HG03060 (cell line): ENCODE data around the gene GPR150.

ENCODE experiments used
- ATAC-seq: cut with Tn5 transposase; IDR thresholded peaks from one replicate; pipeline ENCODE4 v1.9.1; 2021; ENCODE audit warnings: low read depth, moderate number of reproducible peaks; ENCODE audit not compliant: unreplicated experiment

The GPR150 gene

DNA sequence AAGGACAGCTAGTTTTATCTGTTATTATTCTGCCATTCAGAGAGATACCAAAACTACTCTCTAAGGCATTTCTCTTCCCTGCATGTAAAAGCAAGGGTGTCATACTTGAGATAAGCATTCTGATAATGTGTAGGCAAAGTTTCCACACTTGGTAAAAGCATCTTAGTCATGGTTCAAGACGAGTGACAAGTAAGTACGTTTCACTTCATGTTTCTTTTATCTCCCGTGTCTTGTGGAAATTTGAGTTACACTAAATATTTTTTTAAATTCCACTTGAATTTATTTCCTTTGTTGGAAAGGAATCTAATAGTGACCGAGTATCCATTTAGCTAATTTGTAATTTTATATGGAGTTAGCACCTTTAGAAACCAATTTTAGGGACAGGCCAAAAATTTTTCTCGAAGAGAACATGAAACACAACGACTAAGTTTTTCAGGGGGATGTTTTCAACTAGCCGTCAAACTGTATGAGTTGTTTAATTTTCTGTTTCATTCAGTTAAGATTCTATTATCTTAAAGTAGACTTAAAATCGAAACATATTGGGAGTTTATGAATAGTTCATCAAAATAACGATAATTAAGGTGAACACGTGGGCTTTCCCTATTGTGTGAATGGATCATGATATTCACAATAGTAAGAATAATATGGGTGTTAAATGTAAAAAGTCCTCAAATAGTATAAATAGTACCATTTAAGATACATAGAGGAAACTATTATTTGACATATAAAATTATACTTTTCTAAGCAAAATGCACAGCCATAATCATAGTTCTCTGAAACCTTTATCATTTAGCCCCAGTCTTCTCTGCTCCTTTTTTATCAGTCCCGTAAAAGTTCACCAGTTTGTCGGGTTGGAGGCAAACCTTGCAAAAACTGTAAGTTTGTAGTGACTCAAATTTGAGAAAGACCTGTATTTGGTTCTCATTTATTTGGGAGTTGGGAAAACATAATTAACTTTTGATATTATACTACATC lies 28.3 kb downstream of the GPR150 start:
- no peak for ATAC-seq

DNA sequence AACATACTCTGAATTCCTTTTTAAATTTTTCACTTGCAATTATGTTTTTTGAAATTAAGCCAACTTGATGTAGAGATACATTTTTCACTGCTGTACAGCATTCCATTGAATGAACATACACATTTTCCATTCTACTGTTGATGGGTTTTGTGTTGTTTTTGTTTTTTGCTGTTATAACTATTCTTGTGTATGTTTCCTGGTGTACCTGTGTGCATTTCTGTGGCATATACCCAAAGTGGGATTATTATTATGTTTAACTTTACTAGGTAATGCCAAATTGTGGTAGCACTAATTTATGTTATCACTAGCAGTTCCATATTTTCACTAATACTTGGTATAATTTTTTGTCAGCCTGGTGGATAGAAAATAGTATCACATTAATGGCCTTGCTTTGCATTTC lies 29.4 kb downstream of the GPR150 start:
- ATAC-seq, result no peak

DNA sequence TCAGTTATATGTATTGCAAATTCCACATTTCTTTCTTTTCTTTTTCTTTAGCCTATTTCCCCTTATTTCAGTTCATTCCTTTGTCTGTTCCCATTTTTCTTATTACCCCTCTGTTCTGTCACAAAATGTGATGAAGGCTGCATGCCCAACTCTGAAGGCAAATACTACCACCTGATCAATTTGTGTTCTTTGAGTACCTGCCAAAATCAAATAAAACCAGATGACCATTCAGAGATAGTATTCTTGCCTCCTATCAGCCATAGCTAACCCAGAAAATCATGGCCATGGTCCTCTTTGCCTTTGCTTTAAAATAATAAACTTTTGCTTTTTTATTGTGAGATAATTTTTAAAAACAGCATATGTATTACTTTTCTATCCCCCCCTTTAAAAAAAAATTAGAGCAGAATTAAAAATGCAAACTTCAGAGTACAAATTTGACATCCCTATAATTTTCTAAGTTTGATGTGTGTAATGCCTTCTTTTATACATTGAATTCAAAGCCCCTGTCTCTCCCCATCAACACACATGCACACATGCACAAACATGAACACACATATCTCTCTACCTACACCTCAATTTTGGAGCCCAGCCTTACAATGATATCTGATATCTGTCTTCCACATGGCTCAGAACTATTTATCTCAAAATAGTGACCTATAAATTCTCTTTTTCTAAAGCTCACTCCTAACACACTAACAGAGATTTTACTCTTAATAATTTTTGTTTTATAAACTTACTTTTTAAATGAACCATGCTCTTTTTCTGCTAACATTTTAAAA lies 30.1 kb downstream of the GPR150 start:
- no peak for ATAC-seq

DNA sequence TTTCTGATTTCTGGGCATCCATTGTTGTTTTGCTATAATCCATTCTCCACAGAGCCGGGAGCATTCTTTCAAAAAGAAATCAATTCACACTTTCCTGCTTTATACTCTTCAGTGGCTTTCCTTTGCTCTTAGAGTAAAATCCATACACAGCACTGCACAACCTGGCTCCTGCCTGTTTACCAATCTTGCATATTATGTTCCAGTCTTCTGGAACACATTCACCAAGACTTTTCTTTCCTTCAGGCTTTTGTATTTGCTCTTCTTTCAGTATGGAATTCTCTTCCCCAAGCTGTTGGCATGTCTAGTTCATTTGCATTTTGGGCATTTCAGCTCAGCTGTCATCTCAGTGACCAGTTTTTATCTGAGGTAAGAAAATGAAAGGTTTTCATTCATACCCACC lies 33.0 kb downstream of the GPR150 start:
- no peak for ATAC-seq

DNA sequence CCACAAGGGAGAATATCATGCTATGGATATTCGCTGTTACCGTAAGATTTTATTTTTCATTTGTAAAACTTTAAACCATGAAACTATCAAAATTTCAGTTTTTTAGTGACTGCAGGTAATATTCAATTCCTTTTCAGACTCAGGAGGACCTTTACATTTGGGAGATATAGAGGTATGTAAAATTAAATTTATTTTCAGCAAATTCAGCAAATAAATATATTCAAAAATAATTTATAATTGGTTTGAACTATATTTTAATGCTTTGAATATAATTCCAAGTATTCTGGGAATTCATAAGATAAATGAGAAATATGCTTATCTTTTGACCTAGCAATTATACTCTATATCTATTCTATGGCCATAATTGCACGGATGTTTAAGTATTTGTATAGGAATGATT lies 34.3 kb downstream of the GPR150 start:
- no peak for ATAC-seq

DNA sequence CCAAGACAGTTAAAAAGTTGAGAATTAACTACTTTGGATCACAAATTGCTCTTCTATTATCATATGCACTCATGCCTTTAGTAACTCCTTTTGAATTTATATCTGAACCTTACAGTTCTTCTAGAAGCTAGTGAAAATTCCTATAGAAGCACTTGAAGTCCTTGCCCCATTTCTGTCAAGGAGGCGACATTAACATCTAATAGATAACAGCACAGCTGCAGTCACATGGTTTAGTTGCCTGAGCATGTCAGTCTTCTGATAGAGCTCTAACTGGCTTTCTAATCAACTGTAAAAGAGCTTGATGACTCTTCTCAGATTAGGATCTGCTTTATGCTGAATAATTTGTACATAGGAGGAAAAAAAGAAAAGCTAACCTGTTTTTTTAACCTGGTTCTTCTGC lies 35.7 kb downstream of the GPR150 start:
- ATAC-seq, result no peak

DNA sequence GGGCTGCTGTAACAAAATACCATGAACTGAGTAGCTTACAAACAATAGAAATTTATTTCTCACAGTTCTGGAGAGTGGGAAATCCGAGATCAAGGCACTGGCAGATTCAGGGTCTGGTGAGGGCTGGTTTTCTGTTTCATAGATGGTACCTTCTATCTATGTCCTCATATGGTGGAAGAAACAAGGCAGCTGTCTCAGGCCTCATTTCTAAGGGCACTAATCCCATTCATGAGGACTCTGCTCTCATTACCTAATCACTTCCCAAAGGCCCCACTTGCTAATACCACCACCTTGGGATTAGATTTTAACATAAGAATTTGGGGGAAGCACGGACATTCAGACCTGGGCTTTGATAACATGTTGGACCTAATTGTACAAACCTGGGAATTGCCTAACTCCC lies 40.2 kb downstream of the GPR150 start:
- no peak for ATAC-seq

DNA sequence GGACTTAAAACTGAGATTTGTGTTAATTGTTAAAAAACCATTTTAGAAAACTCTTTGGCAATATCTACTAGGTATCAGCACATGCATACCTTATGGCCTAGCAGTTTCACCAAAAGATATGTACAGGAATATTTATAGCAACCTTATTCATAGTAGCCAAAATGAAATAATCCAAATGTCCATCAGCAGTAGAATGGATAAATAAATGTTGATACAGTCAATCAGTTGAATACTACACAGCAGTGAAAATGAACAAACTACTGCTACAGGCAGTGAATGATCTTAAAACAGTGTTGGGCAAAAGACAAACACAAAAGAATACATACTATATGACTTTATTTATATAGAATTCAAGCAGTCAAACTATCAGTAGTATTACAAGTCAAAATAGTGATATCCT lies 43.1 kb downstream of the GPR150 start:
- ATAC-seq, result no peak

DNA sequence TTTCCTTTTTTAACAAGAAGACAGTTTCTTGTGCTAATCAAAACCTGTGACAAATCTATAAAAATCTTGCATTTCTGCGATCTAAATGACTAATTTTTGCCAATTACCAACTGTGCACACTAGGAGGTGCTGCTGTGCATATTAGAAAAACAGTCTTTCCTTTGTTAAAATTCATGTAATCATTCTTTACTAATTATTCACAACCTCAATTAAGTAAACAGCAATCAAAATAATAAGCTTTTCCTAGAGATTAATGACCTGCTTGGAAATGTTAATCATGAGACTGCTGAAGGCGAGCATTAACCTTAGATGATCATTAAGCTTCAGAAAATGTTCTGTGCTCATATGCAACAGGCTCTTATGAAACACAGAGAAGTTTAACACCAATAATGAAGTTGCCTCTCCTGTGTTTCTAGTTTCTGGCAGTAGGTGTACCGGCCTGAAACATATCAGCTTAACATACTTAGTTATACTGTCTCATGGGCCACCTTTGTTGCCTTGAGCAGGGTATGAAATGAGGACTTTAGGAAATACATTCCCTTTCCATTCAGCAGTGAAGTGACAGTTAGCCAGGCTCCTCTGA lies 44.4 kb downstream of the GPR150 start:
- no peak for ATAC-seq

DNA sequence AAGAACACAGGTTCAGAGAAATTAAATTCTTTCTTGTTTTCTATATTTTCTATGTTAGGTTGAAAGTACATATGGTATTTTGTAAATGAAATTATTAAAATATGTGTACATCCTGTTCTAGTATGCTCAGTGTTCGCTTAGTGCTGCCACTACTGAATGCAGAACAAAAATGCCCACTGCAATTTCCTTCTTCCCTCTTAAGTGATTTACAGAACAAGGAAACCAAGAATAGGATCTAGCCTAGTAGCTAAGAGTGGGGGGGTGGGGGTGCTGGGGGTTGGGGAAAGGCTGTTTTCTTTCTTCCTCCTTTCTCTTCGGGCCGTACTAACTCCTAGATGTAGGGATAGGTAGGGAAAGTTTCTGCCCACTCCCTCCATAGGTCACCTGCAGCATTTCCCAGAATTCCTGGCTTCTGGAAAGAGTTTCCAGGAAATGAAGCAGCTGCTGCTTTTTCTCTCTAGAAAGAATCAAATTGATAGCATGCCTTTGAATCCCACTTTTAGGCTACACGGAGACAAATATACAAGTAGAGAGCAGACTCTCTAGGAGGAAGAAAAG lies 47.3 kb downstream of the GPR150 start:
- ATAC-seq, result no peak

DNA sequence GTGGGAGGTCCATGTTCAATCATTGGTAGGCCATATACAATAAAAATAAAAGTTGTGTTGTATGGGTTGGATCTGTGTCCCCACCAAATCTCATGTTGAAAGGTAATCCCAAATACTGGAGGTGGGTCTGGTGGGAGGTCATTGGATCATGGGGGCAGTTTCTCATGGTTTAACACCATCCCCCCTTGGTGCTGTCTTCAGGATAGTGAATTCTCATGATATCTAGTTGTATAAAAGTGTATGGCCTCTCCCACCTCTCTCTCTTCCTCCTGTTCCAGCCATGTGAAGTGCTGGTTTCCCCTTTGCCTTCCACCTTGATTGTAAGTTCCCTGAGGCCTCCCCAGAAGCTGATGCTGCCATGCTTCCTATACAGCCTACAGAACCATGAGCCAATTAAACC lies 47.8 kb downstream of the GPR150 start:
- no peak for ATAC-seq

DNA sequence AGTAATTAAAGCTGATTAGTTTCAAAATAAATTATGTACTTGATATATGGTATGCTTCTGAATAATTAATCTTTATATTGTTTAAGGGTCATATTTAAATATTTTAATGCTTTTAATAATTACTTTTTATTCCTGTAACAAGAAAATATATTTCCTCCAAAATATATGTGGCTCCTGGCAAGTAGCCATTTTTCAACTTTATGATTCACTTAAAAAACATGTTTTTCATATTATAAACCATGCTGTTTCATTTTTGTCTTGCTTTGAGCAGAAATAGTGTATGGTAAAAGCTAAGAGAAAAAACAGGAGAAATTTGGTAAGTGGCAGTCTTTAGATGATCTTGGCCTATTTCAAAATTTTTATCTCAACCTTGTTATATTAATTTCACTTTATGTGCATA lies 48.3 kb downstream of the GPR150 start:
- ATAC-seq, result no peak

DNA sequence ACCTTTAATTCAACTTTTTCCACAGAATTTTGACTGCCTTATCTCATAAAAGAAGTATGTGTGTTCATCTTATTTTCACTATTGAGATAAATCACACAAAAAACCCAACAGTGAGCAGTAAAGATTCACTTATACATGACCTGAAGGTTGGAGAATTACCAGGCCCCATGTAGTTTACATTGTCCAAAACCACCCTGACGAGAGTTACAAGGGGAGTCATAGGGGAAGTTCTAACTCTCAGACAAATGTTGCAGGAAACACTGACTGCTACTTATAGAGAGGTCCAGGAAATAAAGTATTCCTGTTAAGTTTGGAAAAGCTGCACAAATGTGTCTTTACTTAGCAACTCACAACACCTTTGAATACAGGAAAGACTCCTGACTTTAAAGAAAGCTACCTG lies 48.8 kb downstream of the GPR150 start:
- ATAC-seq, result no peak

DNA sequence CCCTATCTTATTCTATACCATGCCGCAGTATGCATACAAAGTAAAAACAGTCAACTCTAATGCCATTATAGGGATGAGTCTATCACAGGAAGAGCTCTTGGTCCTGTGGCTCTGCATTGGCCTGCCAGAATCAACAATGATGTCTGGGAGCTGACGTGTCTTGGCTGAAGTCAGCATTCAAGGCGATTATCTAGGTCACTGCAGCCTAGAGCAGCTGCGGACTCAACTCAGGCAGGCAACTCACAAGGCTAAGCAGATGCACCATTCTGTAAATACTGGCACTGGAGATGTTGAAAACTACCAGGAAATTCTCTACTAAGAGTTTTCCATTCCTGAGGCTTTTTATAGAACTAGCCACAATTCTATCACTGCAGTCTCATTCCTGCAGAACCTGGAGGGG lies 49.7 kb downstream of the GPR150 start:
- no peak for ATAC-seq

DNA sequence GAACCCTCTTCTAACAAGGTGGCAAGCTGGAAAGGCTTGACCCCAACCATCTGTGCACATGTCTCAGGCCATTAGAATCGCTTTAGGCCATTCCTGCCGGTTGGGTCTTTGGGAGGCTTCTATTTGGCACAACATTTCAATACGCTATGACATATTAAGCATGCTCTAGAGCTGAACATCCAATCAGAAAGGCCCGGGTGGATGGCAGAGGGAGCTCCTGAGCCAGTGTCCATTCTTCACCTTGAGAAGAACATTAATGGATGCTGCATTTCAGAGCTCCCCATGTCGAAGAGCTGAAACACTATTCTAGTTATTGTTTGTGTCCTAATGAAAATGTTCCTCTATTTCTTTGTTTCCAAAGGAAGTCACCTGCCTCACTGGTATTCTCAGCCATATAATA lies 50.1 kb downstream of the GPR150 start:
- no peak for ATAC-seq

DNA sequence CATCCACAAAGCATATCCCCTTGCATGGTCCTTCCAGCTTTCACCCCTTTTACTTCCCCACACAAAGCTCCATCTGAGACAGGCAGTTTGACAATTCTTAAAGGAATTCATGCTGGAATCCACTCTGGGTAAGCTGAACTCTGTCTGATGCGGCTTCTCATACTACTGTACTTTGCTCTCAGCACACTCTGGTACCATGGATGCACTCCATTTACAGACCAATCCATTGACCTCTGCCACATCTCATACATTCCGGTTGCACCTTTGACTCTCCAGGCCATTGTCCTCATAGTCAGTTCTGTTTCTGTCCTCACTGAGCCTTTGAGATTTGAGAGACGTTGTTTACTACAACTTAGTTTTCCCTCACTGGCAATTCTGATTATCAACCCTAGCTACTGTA lies 50.7 kb downstream of the GPR150 start:
- no peak for ATAC-seq
